Lower leg skin (tissue), 3 donors: ENCODE results near the gene ZHX3.

Experiments
- POLR2A ChIP-seq, 2 donors: fragments of 450-650 bp; IDR thresholded peaks; one replicate each; pipeline ENCODE4 v1.6.1; 2016 to 2017; ENCODE audit warnings: antibody characterized with exemption in 2 of 2, mild to moderate bottlenecking in 1 of 2, moderate library complexity in 1 of 2
- TF ChIP-seq, protein P1 (sequence below), 3 donors: fragments of 450-650 bp; IDR thresholded peaks; one replicate each; pipeline ENCODE4 v1.5.1; 2016; ENCODE audit warnings: antibody characterized with exemption in 3 of 3, mild to moderate bottlenecking in 3 of 3, moderate library complexity in 2 of 3

DNA sequence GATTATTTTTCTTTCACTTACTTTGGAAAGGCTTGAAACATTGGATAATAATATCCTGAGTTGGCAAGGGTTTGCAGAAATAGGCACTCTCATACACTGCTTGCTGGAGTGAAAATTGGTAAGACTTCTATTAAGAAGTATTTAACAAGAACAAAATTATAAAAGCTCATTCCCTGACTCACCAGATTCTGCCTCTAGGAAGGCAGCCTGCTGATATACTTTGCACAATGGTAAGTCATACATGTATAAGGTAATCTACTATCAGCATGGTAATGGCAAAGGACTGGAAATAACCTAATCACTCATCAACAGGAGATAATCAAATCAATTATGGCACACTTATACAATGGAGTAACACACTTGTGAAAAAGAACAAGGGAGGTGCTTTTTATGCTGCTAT lies 94.4 kb downstream of the ZHX3 start:
- TF ChIP-seq POLR2A (IDR thresholded peaks at IDR 0.05) = no peak
- TF ChIP-seq, protein P1, sequence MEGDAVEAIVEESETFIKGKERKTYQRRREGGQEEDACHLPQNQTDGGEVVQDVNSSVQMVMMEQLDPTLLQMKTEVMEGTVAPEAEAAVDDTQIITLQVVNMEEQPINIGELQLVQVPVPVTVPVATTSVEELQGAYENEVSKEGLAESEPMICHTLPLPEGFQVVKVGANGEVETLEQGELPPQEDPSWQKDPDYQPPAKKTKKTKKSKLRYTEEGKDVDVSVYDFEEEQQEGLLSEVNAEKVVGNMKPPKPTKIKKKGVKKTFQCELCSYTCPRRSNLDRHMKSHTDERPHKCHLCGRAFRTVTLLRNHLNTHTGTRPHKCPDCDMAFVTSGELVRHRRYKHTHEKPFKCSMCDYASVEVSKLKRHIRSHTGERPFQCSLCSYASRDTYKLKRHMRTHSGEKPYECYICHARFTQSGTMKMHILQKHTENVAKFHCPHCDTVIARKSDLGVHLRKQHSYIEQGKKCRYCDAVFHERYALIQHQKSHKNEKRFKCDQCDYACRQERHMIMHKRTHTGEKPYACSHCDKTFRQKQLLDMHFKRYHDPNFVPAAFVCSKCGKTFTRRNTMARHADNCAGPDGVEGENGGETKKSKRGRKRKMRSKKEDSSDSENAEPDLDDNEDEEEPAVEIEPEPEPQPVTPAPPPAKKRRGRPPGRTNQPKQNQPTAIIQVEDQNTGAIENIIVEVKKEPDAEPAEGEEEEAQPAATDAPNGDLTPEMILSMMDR (IDR thresholded peaks at IDR 0.05) = no peak
